Body of pancreas (tissue), 4 donors: ENCODE measurements around the gene ST3GAL6.

Source experiments
- CTCF ChIP-seq, 7 experiments: fragments of 450-650 bp in 4 of 7; fragments of 200-600 bp in 3 of 7; sonication (generic) in 3 of 7; IDR thresholded peaks; one replicate each; pipeline ENCODE4 v1.5.1; 2016 to 2019; ENCODE audit warnings: antibody characterized with exemption in 7 of 7
- POLR2A ChIP-seq, 3 donors: fragments of 450-650 bp; IDR thresholded peaks; one replicate each; pipeline ENCODE4 v1.6.1; 2016; ENCODE audit warnings: antibody characterized with exemption in 3 of 3, mild to moderate bottlenecking in 2 of 3

- TF ChIP-seq CTCF (IDR thresholded peaks at IDR 0.05): peak; percentile 62 to 80 (median 76)
- TF ChIP-seq POLR2A (IDR thresholded peaks at IDR 0.05): no peak
Observed at GRCh38 chr3:98817547-98818041, 54.5 kb downstream of the ST3GAL6 start.
